Measurements from ENCODE around the gene SCMH1. TPM values are rescaled to one million over a fixed set of nuclear protein-coding genes. Genes with fewer than 3 reads are reported as not detected.

Gene SCMH1
- total RNA-seq, 1 experiment from 2014 or later, result 16.5 TPM

DNA sequence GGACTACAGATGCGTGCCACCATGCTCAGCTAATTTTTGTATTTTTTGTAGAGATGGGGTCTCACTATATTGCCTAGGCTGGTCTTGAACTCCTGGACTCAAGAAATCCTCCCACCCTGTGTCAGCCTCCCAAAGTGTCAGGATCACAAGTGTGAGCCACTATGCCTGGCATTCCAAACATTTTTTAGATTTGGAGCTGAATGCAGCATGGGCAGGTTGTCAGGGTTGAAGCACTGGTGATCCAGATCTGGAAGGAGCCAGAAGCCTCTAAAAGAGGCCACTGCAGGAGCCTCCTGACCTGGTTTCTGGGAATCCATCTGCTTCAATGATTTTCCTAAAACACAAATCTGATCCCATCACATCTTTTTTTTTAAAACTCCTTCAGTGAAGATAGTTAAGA is 264.4 kb downstream of the SCMH1 start:
- peaks cover 18 to 24% of the 10 kb centered on the region in 2 experiments for H3K4me1 Mint-ChIP-seq
- peaks cover 7% of the 10 kb centered on the region for H3K23me2 ChIP-seq (ENCODE audit: insufficient read length, low read depth, low read length, poor library complexity, severe bottlenecking)
- H3K27ac ChIP-seq (ENCODE audit: insufficient read length, low read depth, low read length), result no peak overlapping the region
- H4K91ac ChIP-seq (ENCODE audit: insufficient read length, low read depth, low read length), result no peak overlapping the region
- H2BK15ac ChIP-seq (ENCODE audit: low read depth, low read length), result no peak overlapping the region
- H3K27me3 ChIP-seq (ENCODE audit: insufficient read depth, low read length), result no peaks in the 10 kb centered on the region
- no peak overlapping the region for H2BK120ac ChIP-seq (ENCODE audit: low read depth, low read length, poor library complexity, severe bottlenecking)
- no peak overlapping the region for H3K18ac ChIP-seq (ENCODE audit: insufficient read length, low read depth, low read length)
- H3K36me3 Mint-ChIP-seq (ENCODE audit: insufficient read depth in 1 of 3, low read depth in 3 of 3), result peaks cover 0 to 3% (median 0%) of the 10 kb centered on the region in 3 experiments; a peak in 2 of 7 replicates
- H3K79me2 ChIP-seq (ENCODE audit: insufficient read depth, low read length), result peaks cover 21% of the 10 kb centered on the region
- no peak overlapping the region for H2BK12ac ChIP-seq (ENCODE audit: insufficient read length, low read depth, low read length)
- TF ChIP-seq, protein P1, sequence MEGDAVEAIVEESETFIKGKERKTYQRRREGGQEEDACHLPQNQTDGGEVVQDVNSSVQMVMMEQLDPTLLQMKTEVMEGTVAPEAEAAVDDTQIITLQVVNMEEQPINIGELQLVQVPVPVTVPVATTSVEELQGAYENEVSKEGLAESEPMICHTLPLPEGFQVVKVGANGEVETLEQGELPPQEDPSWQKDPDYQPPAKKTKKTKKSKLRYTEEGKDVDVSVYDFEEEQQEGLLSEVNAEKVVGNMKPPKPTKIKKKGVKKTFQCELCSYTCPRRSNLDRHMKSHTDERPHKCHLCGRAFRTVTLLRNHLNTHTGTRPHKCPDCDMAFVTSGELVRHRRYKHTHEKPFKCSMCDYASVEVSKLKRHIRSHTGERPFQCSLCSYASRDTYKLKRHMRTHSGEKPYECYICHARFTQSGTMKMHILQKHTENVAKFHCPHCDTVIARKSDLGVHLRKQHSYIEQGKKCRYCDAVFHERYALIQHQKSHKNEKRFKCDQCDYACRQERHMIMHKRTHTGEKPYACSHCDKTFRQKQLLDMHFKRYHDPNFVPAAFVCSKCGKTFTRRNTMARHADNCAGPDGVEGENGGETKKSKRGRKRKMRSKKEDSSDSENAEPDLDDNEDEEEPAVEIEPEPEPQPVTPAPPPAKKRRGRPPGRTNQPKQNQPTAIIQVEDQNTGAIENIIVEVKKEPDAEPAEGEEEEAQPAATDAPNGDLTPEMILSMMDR (conservative IDR thresholded peaks at IDR 0.05), result no peak
- H4K8ac ChIP-seq (replicated peaks; ENCODE audit: insufficient read length, low read depth, low read length), result no peak overlapping the region
- no peak overlapping the region for H3K4ac ChIP-seq (ENCODE audit: low read depth, low read length)
- no CpG with 5 or more reads among the region's 1 CpG for WGBS (ENCODE audit: extremely low coverage, insufficient read length, low lambda C conversion rate)
- no peaks in the 10 kb centered on the region for H4K20me1 ChIP-seq (ENCODE audit: control insufficient read depth, insufficient read depth, insufficient read length)
- H3K4me1 ChIP-seq (ENCODE audit: insufficient read depth, low read length), result peaks cover 6% of the 10 kb centered on the region
- no peaks in the 10 kb centered on the region for H3K79me1 ChIP-seq (ENCODE audit: insufficient read depth, low read depth, low read length, poor library complexity, severe bottlenecking)
- no peak overlapping the region for H2BK5ac ChIP-seq (ENCODE audit: insufficient read length, low read length)
- H2BK20ac ChIP-seq (ENCODE audit: low read depth, low read length, poor library complexity, severe bottlenecking), result no peak overlapping the region
- H3K56ac ChIP-seq (ENCODE audit: insufficient read length, low read depth, low read length), result no peak overlapping the region
- H3T11ph ChIP-seq (ENCODE audit: low read length), result no peak overlapping the region
- H2AFZ ChIP-seq (ENCODE audit: low read length), result no peak overlapping the region
- H3K27ac Mint-ChIP-seq, result no peak overlapping the region
- no peak for DNase-seq
- H3K23ac ChIP-seq (ENCODE audit: insufficient read length, low read depth, low read length), result no peak overlapping the region
- H2AK5ac ChIP-seq (ENCODE audit: insufficient read length, low read length), result no peak overlapping the region
- no peak overlapping the region for H3K4me3 Mint-ChIP-seq
- H3K9me3 Mint-ChIP-seq, result no peaks in the 10 kb centered on the region
- H3K27me3 Mint-ChIP-seq (ENCODE audit: low read depth), result no peaks in the 10 kb centered on the region
- H4K5ac ChIP-seq (ENCODE audit: insufficient read length, low read depth, low read length), result no peak overlapping the region
- no peak overlapping the region for H3K4me2 ChIP-seq (ENCODE audit: insufficient read depth, insufficient read length, low read length)
- H3K14ac ChIP-seq (ENCODE audit: insufficient read depth, low read length), result no peak overlapping the region
- no peak overlapping the region for H3K9ac ChIP-seq (ENCODE audit: extremely low read depth, insufficient read length, low read length)
- H3K9me3 ChIP-seq (ENCODE audit: control insufficient read depth, low read depth, low read length), result no peaks in the 10 kb centered on the region

Other genes starting within 250 kb of the SCMH1 start
- 0.11 TPM in 1 of 2 replicates, not detected in the other for gene SLFNL1, start 220.6 kb downstream of the SCMH1 start, total RNA-seq (2021)
- 0.83 and 0.99 TPM in 2 replicates for gene FOXO6, start 119.1 kb upstream of the SCMH1 start, total RNA-seq (2021)
- gene EDN2, start 242.4 kb upstream of the SCMH1 start, total RNA-seq (2021), result 0.22 and 0.24 TPM in 2 replicates

All from H9 (cell line).